Measurements from ENCODE around the gene APOL3.
A peak's percentile ranks its signal among the peaks of the same experiment; 100 is the strongest.

The APOL3 gene

DNA sequence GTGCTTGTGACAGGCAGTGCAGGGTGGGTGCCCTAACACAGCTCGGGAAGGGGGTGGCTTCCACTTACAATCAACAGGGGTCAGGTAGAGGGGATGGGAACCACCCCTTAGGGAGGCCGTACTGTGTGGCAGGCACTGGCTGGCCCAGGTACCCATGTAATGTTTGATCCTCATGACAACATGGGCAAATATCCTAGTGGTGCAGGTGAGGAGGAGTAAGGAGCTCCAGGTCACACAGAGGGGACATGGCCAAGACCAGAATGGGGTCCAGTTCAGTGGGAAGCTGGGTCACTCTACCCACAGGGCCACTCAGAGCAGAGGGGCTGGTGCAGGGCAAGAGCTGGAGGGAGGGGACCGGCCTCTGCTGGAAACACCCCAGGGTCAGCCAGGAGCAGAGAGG, 38.0 kb upstream of the APOL3 start:
- TF ChIP-seq, protein P1, sequence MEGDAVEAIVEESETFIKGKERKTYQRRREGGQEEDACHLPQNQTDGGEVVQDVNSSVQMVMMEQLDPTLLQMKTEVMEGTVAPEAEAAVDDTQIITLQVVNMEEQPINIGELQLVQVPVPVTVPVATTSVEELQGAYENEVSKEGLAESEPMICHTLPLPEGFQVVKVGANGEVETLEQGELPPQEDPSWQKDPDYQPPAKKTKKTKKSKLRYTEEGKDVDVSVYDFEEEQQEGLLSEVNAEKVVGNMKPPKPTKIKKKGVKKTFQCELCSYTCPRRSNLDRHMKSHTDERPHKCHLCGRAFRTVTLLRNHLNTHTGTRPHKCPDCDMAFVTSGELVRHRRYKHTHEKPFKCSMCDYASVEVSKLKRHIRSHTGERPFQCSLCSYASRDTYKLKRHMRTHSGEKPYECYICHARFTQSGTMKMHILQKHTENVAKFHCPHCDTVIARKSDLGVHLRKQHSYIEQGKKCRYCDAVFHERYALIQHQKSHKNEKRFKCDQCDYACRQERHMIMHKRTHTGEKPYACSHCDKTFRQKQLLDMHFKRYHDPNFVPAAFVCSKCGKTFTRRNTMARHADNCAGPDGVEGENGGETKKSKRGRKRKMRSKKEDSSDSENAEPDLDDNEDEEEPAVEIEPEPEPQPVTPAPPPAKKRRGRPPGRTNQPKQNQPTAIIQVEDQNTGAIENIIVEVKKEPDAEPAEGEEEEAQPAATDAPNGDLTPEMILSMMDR (IDR thresholded peaks at IDR 0.05; ENCODE audit: insufficient read depth, low read length, missing control alignments): no peak
- POLR2A ChIA-PET: no interaction called here
- no peak overlapping the region for H3K4me3 ChIP-seq (ENCODE audit: low read depth, low read length)
- CTCF ChIA-PET: interaction anchor here (1.2 to 12.3 kb wide), 6 partner anchors 9 to 290 kb away, joined by 3 to 76 read pairs (median 28); partner anchors contain the start of gene APOL2
- no peak for DNase-seq (ENCODE audit: low read depth, low spot score)

DNA sequence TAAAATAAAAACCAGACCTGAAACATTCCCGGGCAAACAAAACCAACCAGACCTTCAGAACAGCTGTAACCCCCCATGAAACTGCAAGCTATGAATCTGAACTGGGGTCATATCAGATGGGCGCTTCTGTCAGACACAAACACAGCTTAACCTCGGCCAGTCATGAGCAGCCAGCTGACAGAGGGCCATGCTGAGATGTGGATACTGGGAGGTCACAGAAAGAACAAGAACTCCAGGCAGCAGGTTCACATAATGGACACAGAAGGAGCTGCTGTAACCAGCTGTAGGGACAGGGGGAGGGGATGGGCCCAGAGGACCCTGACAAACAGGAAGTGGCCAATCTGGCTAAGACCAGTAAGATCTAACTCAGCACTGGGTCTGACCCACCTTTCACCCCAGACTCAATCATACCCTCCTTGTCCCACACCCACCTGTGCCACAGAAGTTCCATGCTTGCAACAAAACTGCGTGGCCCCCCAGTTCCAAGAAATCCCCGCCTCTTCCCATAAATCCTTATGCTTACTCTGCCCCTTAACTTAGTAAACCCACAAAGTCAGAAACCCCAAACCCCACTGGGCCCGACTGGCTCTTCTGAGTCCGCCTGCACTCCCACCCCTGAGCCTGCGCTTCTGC, 37.1 kb upstream of the APOL3 start:
- ChIA-PET CTCF (interaction anchor here (0.6 to 12.3 kb wide), 9 partner anchors 8 to 291 kb away, joined by 4 to 76 read pairs (median 8); partner anchors contain the start of gene APOL2), POLR2A (no interaction called here)
- no peak overlapping the region for H3K4me3 ChIP-seq (ENCODE audit: low read depth, low read length)
- DNase-seq (ENCODE audit: low read depth, low spot score): no peak
- TF ChIP-seq, protein P1 (IDR thresholded peaks at IDR 0.05; ENCODE audit: insufficient read depth, low read length, missing control alignments): no peak

DNA sequence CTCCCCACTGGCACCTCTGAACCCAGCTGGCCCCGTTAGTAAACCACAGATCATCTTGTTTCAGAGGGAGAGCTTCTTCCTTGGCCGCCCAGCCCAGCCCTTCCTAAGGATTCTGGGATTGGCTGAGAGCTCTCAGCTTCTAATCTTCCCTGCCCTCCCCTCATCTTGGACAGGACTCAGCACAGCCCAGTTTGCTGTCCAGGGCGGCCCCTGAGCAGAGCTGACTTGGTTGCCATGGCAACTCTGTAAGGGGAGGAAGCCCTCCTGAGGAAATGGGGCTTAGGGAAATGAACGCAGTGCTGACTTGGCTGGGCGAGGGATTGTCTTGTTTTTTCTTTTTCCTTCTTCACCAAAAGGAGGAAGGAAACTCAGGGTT, 36.5 kb upstream of the APOL3 start:
- ChIA-PET POLR2A (no interaction called here), CTCF (interaction anchor here (1.2 to 12.3 kb wide), 8 partner anchors 11 to 292 kb away, joined by 3 to 76 read pairs (median 16); partner anchors contain the start of gene APOL2)
- TF ChIP-seq, protein P1 (IDR thresholded peaks at IDR 0.05; ENCODE audit: insufficient read depth, low read length, missing control alignments): no peak
- H3K4me3 ChIP-seq (ENCODE audit: low read depth, low read length): no peak overlapping the region
- DNase-seq (ENCODE audit: low read depth, low spot score): no peak

DNA sequence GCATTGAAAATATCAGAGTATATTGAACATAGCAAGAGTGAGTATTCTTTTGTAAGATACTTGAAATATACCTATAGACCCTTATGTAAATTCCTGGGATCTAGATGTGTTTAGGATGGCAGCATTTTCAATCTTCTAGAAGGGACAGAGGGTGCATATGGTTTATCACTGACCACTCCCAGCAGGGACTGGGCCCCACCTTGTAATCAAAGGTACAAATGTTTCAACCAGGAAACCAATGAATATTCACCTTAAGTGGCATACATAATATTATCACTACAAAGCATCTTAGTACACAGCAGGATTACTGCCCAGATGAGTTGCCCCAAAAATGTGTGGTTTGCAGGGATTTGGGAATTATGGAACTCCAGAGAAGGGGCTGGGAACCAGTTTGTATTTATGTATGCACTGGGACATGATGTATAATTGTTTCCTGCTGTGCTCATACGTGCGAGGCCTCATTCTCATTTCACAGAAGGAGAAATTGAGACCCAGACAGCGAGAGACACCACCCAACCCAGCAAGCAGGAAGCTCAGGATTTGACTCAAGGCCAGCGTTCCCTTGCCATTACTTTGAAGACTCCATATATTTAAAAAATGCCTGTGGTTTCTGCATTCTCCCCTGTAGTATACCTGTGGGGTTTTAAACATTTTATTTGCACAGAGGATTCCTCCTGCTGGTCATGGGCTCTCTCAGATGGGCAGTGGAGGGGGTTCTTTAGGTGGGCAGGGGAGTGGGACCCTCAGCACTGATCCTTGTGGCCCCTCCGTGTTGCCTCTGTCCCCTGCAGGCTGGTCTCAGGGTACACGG, 35.9 kb upstream of the APOL3 start:
- ChIA-PET POLR2A (no interaction called here), CTCF (interaction anchor here (0.9 to 12.3 kb wide), 12 partner anchors 10 to 292 kb away, joined by 3 to 76 read pairs (median 6); partner anchors contain the start of gene APOL2)
- no peak overlapping the region for H3K4me3 ChIP-seq (ENCODE audit: low read depth, low read length)

DNA sequence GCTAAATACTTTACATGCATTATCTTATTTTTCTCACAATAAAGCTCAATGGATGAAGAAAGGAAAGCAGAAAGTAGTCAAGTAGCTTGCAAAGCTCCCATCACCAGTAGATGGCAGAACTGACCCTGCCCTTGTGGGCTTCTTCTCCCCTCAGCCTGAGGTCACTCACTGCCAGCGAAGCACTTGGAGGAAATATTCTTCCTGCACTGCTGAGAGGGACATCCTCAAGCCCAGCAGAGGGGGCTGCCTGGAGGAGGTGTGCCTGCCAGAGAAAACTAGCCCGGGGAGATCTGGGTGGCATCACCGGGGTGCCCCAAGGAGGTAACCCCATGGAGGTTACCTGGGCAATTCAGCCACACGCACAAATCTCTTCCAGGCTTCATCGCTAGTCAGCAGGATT, 34.4 kb upstream of the APOL3 start:
- H3K4me3 ChIP-seq (ENCODE audit: low read depth, low read length): no peak overlapping the region
- DNase-seq (ENCODE audit: low read depth, low spot score): no peak
- TF ChIP-seq, protein P1 (IDR thresholded peaks at IDR 0.05; ENCODE audit: insufficient read depth, low read length, missing control alignments): peak; percentile 65
- POLR2A ChIA-PET: interaction anchor here (0.6 kb wide), 2 partner anchors 21 to 333 kb away, joined by 3 read pairs; no protein-coding TSS in a partner anchor
- CTCF ChIA-PET: interaction anchor here (0.7 to 12.3 kb wide), 24 partner anchors 9 to 294 kb away, joined by 3 to 76 read pairs (median 4); partner anchors contain the start of gene APOL2

More for the DNA sequence above, 35.9 kb upstream of the APOL3 start:
- no peak for DNase-seq (ENCODE audit: low read depth, low spot score)
- TF ChIP-seq, protein P1 (IDR thresholded peaks at IDR 0.05; ENCODE audit: insufficient read depth, low read length, missing control alignments): no peak

DNA sequence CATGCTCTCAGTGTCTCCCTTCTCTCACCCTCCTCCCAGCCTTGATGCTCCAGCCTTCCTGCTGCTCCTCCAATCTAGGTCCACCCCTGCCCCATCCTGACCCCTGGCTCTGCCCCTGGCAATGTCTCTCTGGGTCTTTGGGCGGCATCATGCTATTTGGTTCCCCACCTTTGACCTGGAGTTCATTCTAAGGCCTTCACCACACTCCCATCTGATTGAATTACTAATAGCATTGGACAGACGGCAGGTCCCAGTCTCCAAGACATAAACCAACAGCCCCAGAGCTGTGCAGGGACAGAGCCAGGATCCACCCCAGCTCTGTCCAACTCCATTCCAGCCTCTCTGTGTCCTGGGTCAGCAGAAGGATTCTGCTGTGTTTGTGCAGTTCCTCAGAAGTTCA, 33.8 kb upstream of the APOL3 start:
- ChIA-PET POLR2A (interaction anchor here (0.6 kb wide), 1 partner anchor 21 kb away, joined by 3 read pairs; no protein-coding TSS in a partner anchor), CTCF (interaction anchor here (0.8 to 12.3 kb wide), 21 partner anchors 8 to 294 kb away, joined by 3 to 76 read pairs (median 4); partner anchors contain the start of gene APOL2)
- no peak for DNase-seq (ENCODE audit: low read depth, low spot score)
- no peak overlapping the region for H3K4me3 ChIP-seq (ENCODE audit: low read depth, low read length)
- TF ChIP-seq, protein P1 (IDR thresholded peaks at IDR 0.05; ENCODE audit: insufficient read depth, low read length, missing control alignments): no peak

Data from AG04449 (cell line).